HepG2 (cell line): Measurements from ENCODE around the gene GFRA1. TPM values are rescaled to one million over a fixed set of nuclear protein-coding genes. Genes with fewer than 3 reads are reported as not detected.

Experiments
- ATAC-seq: fragments of 200-7000 bp; cut with Tn5 transposase; 3 replicates; pipeline ENCODE4 v1.9.1; 2020; ENCODE audit warnings: mild to moderate bottlenecking, moderate library complexity
- BruUV-seq: library from RNA; stranded (reverse); fragments of 400-500 nt; replicated peaks from 2 replicates; lab custom pipeline; 2021; lab: Mats Ljungman, UMichigan
- CTCF ChIA-PET: fragments of 300-600 bp; formaldehyde crosslinking; extraction: SDS; loops from one replicate; lab custom pipeline; 2021; ENCODE audit warnings: low total read pairs, inconsistent platforms, low intra/inter-chr PET ratio; lab: Yijun Ruan, JAX
- POLR2A ChIA-PET: fragments of 350-600 bp; sonication (Branson Sonifier 250); formaldehyde crosslinking; loops from one replicate; lab custom pipeline; 2020; ENCODE audit warnings: antibody characterized with exemption, inconsistent platforms; lab: Yijun Ruan, JAX
- DNase-seq: peaks from one replicate; pipeline ENCODE4 v3.0.0-alpha.2; 2015; ENCODE audit warnings: low spot score
- FAIRE-seq: peaks from 3 replicates; lab custom pipeline; 2011; peaks lifted over from hg19 to GRCh38; lab: Jason Lieb, UNC
- H2AFZ ChIP-seq: one replicate; pipeline ENCODE4 v1.6.1; 2011; ENCODE audit warnings: low read length, inconsistent platforms
- H3K27ac ChIP-seq: fragments of 300-600 bp; 3 replicates; pipeline ENCODE4 v1.8.0; 2011; ENCODE audit warnings: mixed run types, mild to moderate bottlenecking, mixed read lengths, low read length, inconsistent platforms; ENCODE audit not compliant: insufficient read depth; ENCODE audit errors: extremely low read length
- H3K27me3 ChIP-seq, 2 experiments: fragments of 200-600 bp in 1 of 2; 2 replicates in 1 of 2; 3 replicates in 1 of 2; pipeline versions ENCODE4 v1.6.0 to v1.8.0; 2011; ENCODE audit warnings: low read length in 2 of 2, mild to moderate bottlenecking in 2 of 2, moderate library complexity in 2 of 2, inconsistent platforms in 1 of 2; ENCODE audit not compliant: insufficient read depth in 2 of 2, control insufficient read depth in 1 of 2
- H3K36me3 ChIP-seq, 2 experiments: fragments of 200-600 bp in 1 of 2; replicated peaks in 1 of 2; 2 replicates in 1 of 2; 3 replicates in 1 of 2; pipeline versions ENCODE4 v1.5.1 to v1.8.0; 2011; ENCODE audit warnings: low read length in 2 of 2, inconsistent platforms in 1 of 2; ENCODE audit not compliant: insufficient read depth in 2 of 2, control insufficient read depth in 1 of 2
- H3K4me1 ChIP-seq: 2 replicates; pipeline ENCODE4 v1.5.1; 2012; ENCODE audit warnings: low read length, inconsistent platforms; ENCODE audit not compliant: insufficient read depth
- H3K4me2 ChIP-seq: 2 replicates; pipeline ENCODE4 v1.6.0; 2011; ENCODE audit warnings: low read depth, low read length, inconsistent platforms
- H3K4me3 ChIP-seq, 3 experiments: fragments of 200-600 bp in 1 of 3; sonication (generic), shearing (Covaris generic) in 1 of 3; replicated peaks in 1 of 3; 2 replicates each; pipeline ENCODE4 v1.5.1; 2011 to 2016; ENCODE audit warnings: low read length in 3 of 3, inconsistent platforms in 2 of 3, low read depth in 2 of 3, mild to moderate bottlenecking in 2 of 3, control low read depth in 1 of 3, mixed read lengths in 1 of 3; ENCODE audit not compliant: insufficient read depth in 1 of 3
- H3K79me2 ChIP-seq: one replicate; pipeline ENCODE4 v1.6.1; 2011; ENCODE audit warnings: low read length, inconsistent platforms; ENCODE audit not compliant: insufficient read depth
- H3K9ac ChIP-seq: 2 replicates; pipeline ENCODE4 v1.6.0; 2011; ENCODE audit warnings: mild to moderate bottlenecking, low read depth, low read length, inconsistent platforms; ENCODE audit not compliant: insufficient read depth
- H3K9me3 ChIP-seq: 2 replicates; pipeline ENCODE4 v1.5.1; 2012; ENCODE audit warnings: mild to moderate bottlenecking, low read length
- H4K20me1 ChIP-seq: 2 replicates; pipeline ENCODE4 v1.6.0; 2011; ENCODE audit warnings: inconsistent platforms, mild to moderate bottlenecking, low read length, moderate library complexity; ENCODE audit not compliant: insufficient read depth
- ARID5B ChIP-seq: IDR thresholded peaks from 2 replicates; pipeline ENCODE4 v1.4.0; 2020; ENCODE audit warnings: mild to moderate bottlenecking, missing genetic modification reagents
- BRD4 ChIP-seq: sonication (generic); formaldehyde crosslinking; IDR thresholded peaks from 2 replicates; pipeline ENCODE4 v1.4.0; 2020; ENCODE audit warnings: missing genetic modification reagents
- CSRNP1 ChIP-seq: sonication (generic); formaldehyde crosslinking; IDR thresholded peaks from 2 replicates; pipeline ENCODE4 v1.8.1; 2023; ENCODE audit warnings: mild to moderate bottlenecking, missing genetic modification reagents
- NFRKB ChIP-seq: fragments of 450-650 bp; IDR thresholded peaks from 2 replicates; pipeline ENCODE4 v1.6.1; 2017
- ZNF230 ChIP-seq: sonication (generic); formaldehyde crosslinking; IDR thresholded peaks from 2 replicates; pipeline ENCODE4 v1.4.0; 2020; ENCODE audit warnings: mild to moderate bottlenecking, missing genetic modification reagents
- ZNF792 ChIP-seq: IDR thresholded peaks from 2 replicates; pipeline ENCODE4 v1.6.1; 2016
- WGBS: methylation state at CpG from one replicate; pipeline ENCODE4 v1.1.6; 2017; ENCODE audit warnings: low lambda C conversion rate; 5-methylcytosine and 5-hydroxymethylcytosine counted together
- in situ Hi-C: cut with HindIII; loops from 2 replicates; pipeline ENCODE4 v1.10.0; 2017; ENCODE audit warnings: low pct_unique_long_range_greater_than_20kb; ENCODE audit not compliant: extremely low pct_ligation_motif_present
- intact Hi-C: fragments of 100-400 bp; cut with micrococcal nuclease; formaldehyde crosslinking; loops from one replicate; pipeline ENCODE4 v1.10.0; 2022; ENCODE audit not compliant: unreplicated experiment
- polyA plus RNA-seq, 8 experiments: library from polyadenylated mRNA; depleted of rRNA in 3 of 8; stranded (reverse) in 7 of 8; unstranded in 1 of 8; fragments of >200 nt; fragmentation: Illumina TruSeq in 4 of 8; extraction: Trizol in 4 of 8; gene quantifications; 2 replicates each; pipeline versions ENCODE4 v1.2.1 to v1.2.3, GENCODE V29; 2011 to 2016; ENCODE audit warnings: low read depth in 4 of 8, missing spikeins in 1 of 8, mixed read lengths in 1 of 8; ENCODE audit not compliant: insufficient read depth in 1 of 8
- total RNA-seq, 5 experiments: library from RNA; depleted of rRNA; stranded (reverse); fragments of >200 nt; fragmentation: Illumina TruSeq; extraction: Trizol; gene quantifications; 2 replicates each; pipeline ENCODE4 v1.2.3, GENCODE V29; 2016; ENCODE audit warnings: low read depth in 1 of 5
- TF ChIP-seq, protein P1 (sequence below): IDR thresholded peaks from 2 replicates; pipeline ENCODE4 v1.6.1; 2016; ENCODE audit warnings: low read depth

The GFRA1 gene
- total and polyA plus RNA-seq, 2 of the 13 experiments (the other 11 are each of a cell fraction or from before 2014, with no cell fraction given) = not detected

DNA sequence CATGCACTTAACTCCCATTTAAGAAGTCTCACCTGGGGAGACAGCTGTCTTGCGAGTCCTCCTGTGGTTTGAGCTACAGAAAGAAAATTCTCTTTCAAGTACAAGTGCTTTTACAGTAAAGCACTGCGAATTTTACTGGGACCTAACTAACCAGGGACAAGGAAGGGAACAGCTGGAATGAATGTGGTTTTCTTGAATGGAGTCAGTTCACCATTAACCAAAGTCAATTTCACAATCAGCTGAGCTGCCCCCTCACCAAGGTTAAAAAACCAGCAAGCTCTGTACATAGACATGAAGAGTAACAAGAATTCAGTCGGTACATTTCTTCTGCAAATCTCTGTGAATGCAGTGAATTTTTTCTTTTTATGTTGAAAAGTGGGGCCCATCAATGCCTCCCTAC is 56.3 kb downstream of the GFRA1 start (continued):
- no peak for TF ChIP-seq ARID5B (CRISPR knock-in tag)

DNA sequence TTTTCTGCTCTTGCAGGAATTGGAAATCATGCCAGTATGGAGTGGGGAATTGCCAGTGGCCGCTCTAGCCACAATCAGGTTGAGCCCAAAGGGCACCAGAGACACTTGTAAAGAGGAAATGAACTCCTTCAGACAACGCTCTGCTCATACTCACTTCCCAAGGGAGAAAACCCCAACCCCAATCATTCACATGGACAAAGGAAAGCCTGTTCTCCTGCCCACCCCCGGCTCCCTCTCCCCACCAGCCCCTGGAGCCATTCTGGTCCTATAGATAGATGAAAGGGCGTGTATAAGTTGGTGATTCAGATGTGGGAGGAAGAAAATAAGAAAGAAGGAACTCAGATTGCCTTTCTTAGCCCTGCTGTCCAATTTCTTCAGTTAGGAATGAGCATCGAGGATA is 57.4 kb downstream of the GFRA1 start:
- Histone ChIP-seq H2AFZ (no peak overlapping the region), H3K9me3 (no peaks in the 10 kb centered on the region)
- intact Hi-C loops = no loop called here
- TF ChIP-seq BRD4 = no peak
- no peak for TF ChIP-seq ZNF230 (CRISPR knock-in tag)
- TF ChIP-seq ZNF792 (CRISPR knock-in tag) = no peak
- no peak for TF ChIP-seq CSRNP1 (CRISPR knock-in tag)
- no peak for TF ChIP-seq NFRKB
- TF ChIP-seq, protein P1, sequence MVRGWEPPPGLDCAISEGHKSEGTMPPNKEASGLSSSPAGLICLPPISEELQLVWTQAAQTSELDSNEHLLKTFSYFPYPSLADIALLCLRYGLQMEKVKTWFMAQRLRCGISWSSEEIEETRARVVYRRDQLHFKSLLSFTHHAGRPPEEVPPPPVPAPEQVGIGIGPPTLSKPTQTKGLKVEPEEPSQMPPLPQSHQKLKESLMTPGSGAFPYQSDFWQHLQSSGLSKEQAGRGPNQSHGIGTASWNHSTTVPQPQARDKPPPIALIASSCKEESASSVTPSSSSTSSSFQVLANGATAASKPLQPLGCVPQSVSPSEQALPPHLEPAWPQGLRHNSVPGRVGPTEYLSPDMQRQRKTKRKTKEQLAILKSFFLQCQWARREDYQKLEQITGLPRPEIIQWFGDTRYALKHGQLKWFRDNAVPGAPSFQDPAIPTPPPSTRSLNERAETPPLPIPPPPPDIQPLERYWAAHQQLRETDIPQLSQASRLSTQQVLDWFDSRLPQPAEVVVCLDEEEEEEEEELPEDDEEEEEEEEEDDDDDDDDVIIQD (CRISPR knock-in tag) = no peak
- TF ChIP-seq, all 625 proteins: peak for 0
- WGBS = 7% methylated on average over 4 of the region's 5 CpGs
- in situ Hi-C loops = no loop called here
- FAIRE-seq (no peak), DNase-seq (no peak), ATAC-seq (no peak)
- Histone ChIP-seq H3K79me2 (no peaks in the 10 kb centered on the region), H3K4me3 (no peak overlapping the region), H3K27ac (no peak overlapping the region), H3K27me3 (0 out of 5 replicates have a peak, but pooled peaks cover 0 to 3% of the 10 kb centered on the region in 2 experiments), H4K20me1 (no peaks in the 10 kb centered on the region), H3K36me3 (no peaks in the 10 kb centered on the region), H3K9ac (no peak overlapping the region), H3K4me2 (no peak overlapping the region), H3K4me1 (no peaks in the 10 kb centered on the region)
- no TSS peak for BruUV-seq
- ChIA-PET CTCF (no interaction called here), POLR2A (no interaction called here)
